ENCODE measurements around the gene HOMER2. TPM values are rescaled to one million over a fixed set of nuclear protein-coding genes. Genes with fewer than 3 reads are reported as not detected.

The HOMER2 gene
- total RNA-seq, 1 experiment from 2014 or later, result 8.8 TPM

DNA sequence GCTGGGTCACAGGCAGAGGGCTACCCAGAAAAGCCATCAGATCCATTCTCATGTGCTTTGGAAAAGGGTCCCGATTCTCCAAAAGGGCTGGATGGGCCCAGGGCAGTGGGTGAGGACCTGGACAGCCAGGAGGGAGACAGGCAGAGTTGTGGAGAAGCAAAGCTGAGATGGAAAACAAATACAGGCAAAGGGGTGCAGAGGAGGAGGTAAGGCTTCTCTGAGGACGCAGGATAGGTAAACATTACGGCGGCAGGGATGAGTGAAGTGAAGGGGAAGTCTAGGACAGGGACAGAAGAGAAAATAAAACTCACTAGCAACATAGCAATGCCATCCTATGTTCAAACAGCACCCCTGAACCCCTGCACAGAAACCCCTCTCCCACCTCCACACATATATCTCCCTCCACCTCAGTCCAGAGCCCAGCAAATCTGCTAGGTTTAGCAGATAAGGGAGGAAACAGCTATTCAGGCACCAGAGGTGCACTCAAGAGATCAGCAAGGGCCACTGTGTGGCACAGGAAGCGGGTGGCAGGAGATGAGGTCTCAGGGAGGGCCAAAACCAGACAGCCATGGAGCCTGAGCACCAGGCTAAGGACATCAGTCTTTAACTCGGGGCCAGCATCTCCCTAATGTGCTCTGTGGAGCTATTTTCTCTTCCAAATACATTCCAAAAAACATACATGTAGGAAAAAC, 51.3 kb downstream of the HOMER2 start:
- TF ChIP-seq, protein P1, sequence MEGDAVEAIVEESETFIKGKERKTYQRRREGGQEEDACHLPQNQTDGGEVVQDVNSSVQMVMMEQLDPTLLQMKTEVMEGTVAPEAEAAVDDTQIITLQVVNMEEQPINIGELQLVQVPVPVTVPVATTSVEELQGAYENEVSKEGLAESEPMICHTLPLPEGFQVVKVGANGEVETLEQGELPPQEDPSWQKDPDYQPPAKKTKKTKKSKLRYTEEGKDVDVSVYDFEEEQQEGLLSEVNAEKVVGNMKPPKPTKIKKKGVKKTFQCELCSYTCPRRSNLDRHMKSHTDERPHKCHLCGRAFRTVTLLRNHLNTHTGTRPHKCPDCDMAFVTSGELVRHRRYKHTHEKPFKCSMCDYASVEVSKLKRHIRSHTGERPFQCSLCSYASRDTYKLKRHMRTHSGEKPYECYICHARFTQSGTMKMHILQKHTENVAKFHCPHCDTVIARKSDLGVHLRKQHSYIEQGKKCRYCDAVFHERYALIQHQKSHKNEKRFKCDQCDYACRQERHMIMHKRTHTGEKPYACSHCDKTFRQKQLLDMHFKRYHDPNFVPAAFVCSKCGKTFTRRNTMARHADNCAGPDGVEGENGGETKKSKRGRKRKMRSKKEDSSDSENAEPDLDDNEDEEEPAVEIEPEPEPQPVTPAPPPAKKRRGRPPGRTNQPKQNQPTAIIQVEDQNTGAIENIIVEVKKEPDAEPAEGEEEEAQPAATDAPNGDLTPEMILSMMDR (IDR thresholded peaks at IDR 0.05; ENCODE audit: unreplicated experiment), result no peak
- no peak overlapping the region for H3K4me3 Mint-ChIP-seq (ENCODE audit: unreplicated experiment)
- no peaks in the 10 kb centered on the region for H3K36me3 Mint-ChIP-seq (ENCODE audit: insufficient read depth, unreplicated experiment)
- no peak overlapping the region for H3K27ac Mint-ChIP-seq (ENCODE audit: low read depth, unreplicated experiment)
- BruUV-seq (replicated peaks), result no TSS peak
- ChIA-PET POLR2A (interaction anchor here (0.6 kb wide), 1 partner anchor 226 kb away, joined by 3 read pairs; no protein-coding TSS in a partner anchor), CTCF (interaction anchor here (0.6 to 0.8 kb wide), 2 partner anchors 19 to 99 kb away, joined by 3 read pairs; no protein-coding TSS in a partner anchor)
- no peaks in the 10 kb centered on the region for H3K27me3 Mint-ChIP-seq (ENCODE audit: insufficient read depth, unreplicated experiment)
- DNase-seq (ENCODE audit: unreplicated experiment), result no peak
- H3K9me3 Mint-ChIP-seq (ENCODE audit: unreplicated experiment), result no peaks in the 10 kb centered on the region
- intact Hi-C loops (cut with micrococcal nuclease), result no loop called here
- H3K4me1 Mint-ChIP-seq (ENCODE audit: insufficient read depth, unreplicated experiment), result no peaks in the 10 kb centered on the region

DNA sequence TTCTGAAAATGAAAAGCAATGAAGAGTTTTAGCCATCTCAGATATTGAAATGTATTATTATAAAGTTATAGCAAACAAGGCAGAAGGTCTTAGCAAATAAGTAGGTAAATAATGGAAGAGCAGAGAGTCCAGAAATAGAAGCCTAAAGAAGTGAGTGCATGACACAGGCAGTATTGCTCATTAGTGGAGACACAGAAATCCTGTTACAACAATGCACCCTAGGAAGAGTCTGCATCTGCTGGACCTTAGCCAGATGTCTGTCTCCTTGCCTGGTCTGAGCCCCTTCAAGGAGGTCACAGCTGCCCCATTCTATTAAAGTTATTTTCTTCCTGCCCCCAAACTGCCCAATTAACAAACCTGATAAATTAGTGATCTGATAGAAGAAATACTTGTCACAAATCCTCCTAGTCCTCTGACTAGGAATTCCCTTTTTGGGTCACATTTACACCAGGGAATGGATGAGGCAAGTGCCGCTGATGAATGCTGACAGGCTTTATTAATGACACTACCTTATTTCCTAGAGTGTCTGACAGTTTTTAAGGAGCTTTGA, 51.9 kb downstream of the HOMER2 start:
- BruUV-seq (replicated peaks), result no TSS peak
- Mint-ChIP-seq H3K27ac (ENCODE audit: low read depth, unreplicated experiment) (no peak overlapping the region), H3K4me3 (ENCODE audit: unreplicated experiment) (no peak overlapping the region), H3K4me1 (ENCODE audit: insufficient read depth, unreplicated experiment) (no peaks in the 10 kb centered on the region), H3K36me3 (ENCODE audit: insufficient read depth, unreplicated experiment) (no peaks in the 10 kb centered on the region), H3K9me3 (ENCODE audit: unreplicated experiment) (no peaks in the 10 kb centered on the region), H3K27me3 (ENCODE audit: insufficient read depth, unreplicated experiment) (no peaks in the 10 kb centered on the region)
- TF ChIP-seq, protein P1 (IDR thresholded peaks at IDR 0.05; ENCODE audit: unreplicated experiment), result no peak
- ChIA-PET CTCF (interaction anchor here (0.8 kb wide), 2 partner anchors 9 to 20 kb away, joined by 3 read pairs; no protein-coding TSS in a partner anchor), POLR2A (interaction anchor here (0.6 to 0.7 kb wide), 2 partner anchors 39 to 225 kb away, joined by 3 read pairs; no protein-coding TSS in a partner anchor)
- peak; percentile 8 for DNase-seq (ENCODE audit: unreplicated experiment)
- intact Hi-C loops (cut with micrococcal nuclease), result no loop called here

DNA sequence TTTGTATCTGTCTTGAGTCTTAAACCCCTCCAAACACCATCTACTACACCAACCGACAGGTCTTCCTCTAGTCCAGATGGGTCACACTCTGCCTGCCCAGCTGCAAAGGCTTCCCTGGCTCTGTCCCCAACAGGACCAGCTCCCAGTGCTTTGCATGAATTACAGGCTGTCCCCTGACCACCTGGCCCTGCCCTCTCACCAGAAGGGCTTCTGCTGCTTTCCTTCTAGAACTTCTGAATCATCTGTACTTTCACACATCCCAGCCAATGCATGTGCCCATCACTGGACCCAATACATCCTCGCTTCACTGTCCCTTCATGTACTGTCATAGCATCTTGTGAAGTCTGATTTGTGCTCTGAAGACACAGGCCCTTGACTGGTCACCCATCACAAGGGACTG, 53.6 kb downstream of the HOMER2 start:
- POLR2A ChIA-PET, result no interaction called here
- H3K4me3 Mint-ChIP-seq (ENCODE audit: unreplicated experiment), result no peak overlapping the region
- DNase-seq (ENCODE audit: unreplicated experiment), result no peak
- BruUV-seq (replicated peaks), result no TSS peak
- no peaks in the 10 kb centered on the region for H3K9me3 Mint-ChIP-seq (ENCODE audit: unreplicated experiment)
- H3K27ac Mint-ChIP-seq (ENCODE audit: low read depth, unreplicated experiment), result no peak overlapping the region
- H3K36me3 Mint-ChIP-seq (ENCODE audit: insufficient read depth, unreplicated experiment), result no peaks in the 10 kb centered on the region
- TF ChIP-seq, protein P1 (IDR thresholded peaks at IDR 0.05; ENCODE audit: unreplicated experiment), result no peak
- CTCF ChIA-PET, result no interaction called here
- H3K27me3 Mint-ChIP-seq (ENCODE audit: insufficient read depth, unreplicated experiment), result no peaks in the 10 kb centered on the region
- intact Hi-C loops (cut with micrococcal nuclease), result no loop called here
- no peaks in the 10 kb centered on the region for H3K4me1 Mint-ChIP-seq (ENCODE audit: insufficient read depth, unreplicated experiment)

DNA sequence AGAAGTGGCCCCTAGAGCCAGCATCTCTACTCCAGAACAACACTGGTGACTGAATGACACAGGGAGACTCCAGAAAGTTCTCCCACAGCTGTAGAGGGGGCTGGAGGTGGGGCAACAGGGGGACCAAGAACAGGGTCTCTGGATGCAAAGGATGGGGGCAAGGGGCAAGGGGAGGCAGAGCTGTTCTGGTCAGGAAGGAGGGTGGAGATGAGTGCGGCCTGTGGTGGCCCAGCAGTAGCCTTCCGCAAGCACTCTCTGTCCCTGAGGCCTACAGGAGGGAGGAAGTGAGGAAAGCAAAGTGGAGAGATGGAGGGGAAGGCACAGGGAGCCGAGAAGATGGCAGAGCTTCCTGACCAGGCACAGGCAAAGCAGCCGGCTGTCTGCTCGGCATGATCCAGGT, 56.5 kb downstream of the HOMER2 start:
- CTCF ChIA-PET, result no interaction called here
- TF ChIP-seq, protein P1 (IDR thresholded peaks at IDR 0.05; ENCODE audit: unreplicated experiment), result no peak
- DNase-seq (ENCODE audit: unreplicated experiment), result no peak
- Mint-ChIP-seq H3K27me3 (ENCODE audit: insufficient read depth, unreplicated experiment) (no peaks in the 10 kb centered on the region), H3K4me3 (ENCODE audit: unreplicated experiment) (no peak overlapping the region), H3K4me1 (ENCODE audit: insufficient read depth, unreplicated experiment) (no peaks in the 10 kb centered on the region), H3K27ac (ENCODE audit: low read depth, unreplicated experiment) (no peak overlapping the region), H3K36me3 (ENCODE audit: insufficient read depth, unreplicated experiment) (no peaks in the 10 kb centered on the region), H3K9me3 (ENCODE audit: unreplicated experiment) (no peaks in the 10 kb centered on the region)
- intact Hi-C loops (cut with micrococcal nuclease), result no loop called here
- BruUV-seq (replicated peaks), result no TSS peak
- POLR2A ChIA-PET, result no interaction called here
